Limb (tissue), 2 donors: ENCODE data around the gene CRB3.
"Not testable (repeated sequence)": the region's sequence is repeated elsewhere in the genome, so short reads cannot be mapped to it uniquely, and the experiment has no call there.

Experiments used
- DNase-seq, 2 donors: peaks; one replicate each; pipeline ENCODE4 v3.0.0-alpha.2; 2016; ENCODE audit errors: extremely low spot score in 2 of 2

Gene CRB3, protein sequence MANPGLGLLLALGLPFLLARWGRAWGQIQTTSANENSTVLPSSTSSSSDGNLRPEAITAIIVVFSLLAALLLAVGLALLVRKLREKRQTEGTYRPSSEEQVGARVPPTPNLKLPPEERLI

GRCh38 chr19:6464070-6464873 is at the start of gene CRB3:
TSS of gene CRB3 (plus strand) at chr19:6464271. CDS start at chr19:6464702, 431 bp downstream.
- DNase-seq: no peak

DNA sequence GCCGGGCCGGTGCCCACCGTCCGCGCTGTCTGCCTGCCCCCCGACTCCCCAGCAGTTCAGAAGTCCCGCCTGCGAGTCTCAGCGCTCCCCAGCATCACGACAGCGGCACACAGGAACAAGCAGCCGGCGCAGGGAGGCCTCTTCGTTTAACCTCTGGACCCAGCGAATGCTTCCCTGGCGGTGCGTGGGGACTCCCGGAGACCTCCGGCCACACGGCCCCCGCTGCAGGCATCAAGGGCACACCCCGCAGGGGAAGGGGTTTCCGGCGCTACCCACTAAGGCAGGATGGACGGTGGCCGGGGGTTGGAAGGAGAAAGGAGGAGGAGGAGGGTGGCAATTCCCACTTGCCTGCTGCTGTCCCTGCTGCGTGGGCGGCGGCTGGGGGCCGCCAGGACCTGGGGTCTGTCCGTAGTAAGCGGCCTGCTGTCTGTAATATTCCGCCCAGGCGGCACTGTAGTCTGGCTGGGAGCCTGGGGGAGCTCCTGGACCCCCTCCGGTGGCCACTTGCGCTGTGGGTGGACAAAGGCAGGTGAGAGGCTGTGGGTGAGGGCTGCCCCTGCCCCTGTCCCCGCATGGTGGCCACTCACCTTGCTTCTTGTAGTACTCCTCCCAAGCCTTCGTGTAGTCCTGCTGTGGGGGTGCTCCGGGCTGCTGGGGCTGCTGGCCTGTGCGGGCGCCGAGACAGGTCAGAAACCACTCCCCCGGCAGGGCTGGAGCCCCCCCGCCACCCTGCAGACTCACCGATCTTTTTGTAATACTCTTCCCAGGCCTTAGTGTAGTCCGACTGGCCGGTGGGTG is 49.1 kb upstream of the CRB3 start:
- DNase-seq: no peak

DNA sequence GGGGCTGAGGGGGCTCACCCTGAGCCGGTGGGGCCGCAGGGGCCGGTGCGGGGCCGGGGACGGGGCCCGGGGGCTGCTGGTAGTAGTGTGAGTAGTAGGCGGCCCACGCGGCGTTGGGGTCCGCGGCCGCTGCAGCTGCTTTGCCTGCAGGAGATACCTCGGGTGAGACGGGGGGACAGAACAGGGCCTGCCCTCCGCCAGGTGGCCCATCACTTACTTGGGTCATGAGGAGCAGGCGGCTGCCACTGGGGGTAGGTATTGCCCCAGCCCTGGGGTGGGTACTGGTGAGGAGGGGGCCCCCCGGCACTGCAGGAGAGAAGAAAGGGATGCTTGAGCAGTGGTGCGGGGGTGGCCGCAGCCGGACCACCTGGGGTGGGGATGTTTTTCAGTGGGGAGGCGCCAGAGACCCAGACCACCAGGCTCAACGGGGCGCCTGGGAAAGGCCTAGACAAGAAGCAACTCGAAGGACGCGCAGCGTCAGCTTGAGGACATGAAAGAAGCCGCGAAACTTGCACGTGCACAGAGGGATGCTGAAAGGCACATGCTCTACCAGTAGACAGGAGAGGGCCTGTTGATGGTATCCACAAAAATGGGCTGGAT is 48.4 kb upstream of the CRB3 start:
- DNase-seq: no peak

DNA sequence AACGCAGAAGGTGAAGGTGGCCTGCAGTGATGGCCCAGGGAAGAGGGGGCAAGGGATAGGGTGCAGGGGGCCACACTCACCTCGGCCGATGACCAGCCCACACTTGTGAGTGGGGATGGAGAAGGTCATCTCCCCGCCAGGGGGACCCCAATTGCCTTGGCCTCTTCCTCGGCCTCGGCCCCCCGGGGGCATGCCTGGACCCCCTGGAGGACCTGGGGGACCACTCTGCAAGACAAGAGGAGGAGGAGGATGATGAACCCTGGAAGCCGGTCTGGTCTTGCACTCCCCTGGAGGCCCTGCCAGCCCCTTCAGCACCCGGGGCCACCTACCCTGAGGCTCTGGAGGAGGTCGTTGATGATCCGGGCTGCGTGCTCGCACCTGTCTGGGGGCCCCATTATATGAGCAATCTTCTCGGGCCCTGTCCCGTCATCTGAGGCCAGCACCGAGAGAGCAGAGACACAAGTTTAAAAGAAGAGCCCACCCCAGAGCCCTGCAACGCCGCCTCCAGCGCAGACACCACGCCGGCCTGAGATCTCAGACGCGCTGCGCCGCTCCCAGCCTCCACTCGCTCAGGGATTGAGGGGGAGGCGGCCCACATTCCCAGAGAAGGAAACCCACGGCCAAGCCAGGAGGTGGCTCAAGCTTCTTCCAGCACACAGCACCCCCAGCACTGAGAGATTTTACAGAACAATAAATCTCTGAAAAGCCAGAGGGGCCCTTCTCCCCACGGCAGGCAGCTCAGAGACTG is 47.2 kb upstream of the CRB3 start:
- no peak for DNase-seq

GRCh38 chr19:6417713-6418561 is 46.1 kb upstream of the CRB3 start:
- peak in 1 of 2 donors; percentile 50 for DNase-seq

- DNase-seq: no peak
These were observed 45.5 kb upstream of the CRB3 start for GRCh38 chr19:6418562-6418932.

- DNase-seq: no peak
These were observed 42.7 kb upstream of the CRB3 start for GRCh38 chr19:6421075-6422014.

- peak in 1 of 2 donors; percentile 2 for DNase-seq
These were observed 40.4 kb upstream of the CRB3 start for GRCh38 chr19:6423499-6424194.

DNA sequence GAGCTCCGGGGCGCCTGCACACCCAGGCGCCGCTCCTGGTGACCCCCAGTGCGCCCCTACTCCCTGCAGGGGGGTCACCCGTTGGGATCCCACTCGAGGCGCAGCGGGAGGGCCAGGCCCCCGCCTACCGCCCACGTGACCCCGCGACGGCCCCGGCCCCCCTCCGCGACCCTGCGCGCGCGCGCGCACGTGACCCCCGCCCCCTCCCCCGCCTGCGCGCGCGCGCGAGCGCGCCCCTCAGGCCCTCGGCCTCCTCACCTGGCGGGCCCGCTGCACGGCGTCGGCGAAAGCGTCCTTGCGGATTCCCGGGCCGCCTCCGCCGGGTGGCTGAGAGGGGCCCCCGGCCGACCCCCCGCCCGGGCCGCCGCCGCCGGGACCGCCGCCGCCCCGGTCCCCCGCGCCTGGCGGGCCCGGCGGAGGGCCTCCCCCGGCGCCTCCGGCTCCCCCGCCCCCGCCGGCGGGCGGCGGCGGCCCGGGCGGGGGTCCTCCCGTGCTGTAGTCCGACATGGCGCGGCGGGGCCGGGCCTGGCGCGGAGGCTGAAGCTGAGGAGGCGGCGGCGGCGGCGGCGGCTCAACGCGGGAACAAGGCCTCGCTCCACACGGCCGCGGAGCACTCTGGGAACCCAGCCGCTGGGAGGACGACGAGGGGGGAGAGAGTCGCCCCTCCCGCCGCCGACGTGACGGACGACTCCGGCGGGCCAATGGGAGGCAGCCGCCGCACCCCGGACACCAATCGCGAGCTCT is 39.7 kb upstream of the CRB3 start, which contains the start of gene KHSRP:
TSS of gene KHSRP (minus strand) at position 617 of the 744 bp plus-strand sequence. CDS start at position 507, 110 bp downstream.
- peak in 1 of 2 donors; percentile 68 for DNase-seq

GRCh38 chr19:6424939-6425731 is 38.9 kb upstream of the CRB3 start:
- DNase-seq: peak; percentile 99 to 100

GRCh38 chr19:6425732-6426620 is 38.1 kb upstream of the CRB3 start:
- DNase-seq: no peak

GRCh38 chr19:6427131-6427530 is 36.9 kb upstream of the CRB3 start:
- DNase-seq: no peak

DNA sequence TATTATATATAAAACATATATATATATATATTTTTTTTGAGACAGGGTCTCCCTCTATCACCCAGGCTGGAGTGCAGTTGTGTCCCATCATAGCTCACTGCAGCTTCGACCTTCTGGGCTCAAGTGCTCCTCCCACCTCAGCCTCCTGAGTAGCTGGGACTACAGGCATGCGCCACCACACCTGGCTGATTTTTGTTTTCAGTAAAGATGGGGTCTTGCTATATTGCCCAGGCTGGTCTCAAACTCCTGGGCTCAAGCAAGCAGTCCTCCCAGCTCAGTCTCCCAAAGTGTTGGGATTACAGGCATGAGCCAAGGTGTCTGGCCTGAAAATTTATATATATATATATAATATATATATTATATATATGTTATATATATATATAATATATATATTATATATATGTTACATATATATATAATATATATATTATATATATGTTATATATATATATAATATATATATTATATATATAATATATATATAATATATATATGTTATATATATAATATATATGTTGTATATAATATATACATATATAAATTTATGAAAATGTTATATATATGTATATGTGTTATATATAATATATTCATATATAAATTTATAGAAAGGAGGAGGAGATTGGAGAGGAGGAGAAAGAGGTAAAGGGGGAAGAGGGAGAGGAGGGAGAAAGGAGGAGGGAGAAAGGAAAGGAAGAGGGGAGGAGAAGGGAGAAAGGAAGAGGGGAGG is 35.2 kb upstream of the CRB3 start:
- DNase-seq: not testable (repeated sequence)

DNA sequence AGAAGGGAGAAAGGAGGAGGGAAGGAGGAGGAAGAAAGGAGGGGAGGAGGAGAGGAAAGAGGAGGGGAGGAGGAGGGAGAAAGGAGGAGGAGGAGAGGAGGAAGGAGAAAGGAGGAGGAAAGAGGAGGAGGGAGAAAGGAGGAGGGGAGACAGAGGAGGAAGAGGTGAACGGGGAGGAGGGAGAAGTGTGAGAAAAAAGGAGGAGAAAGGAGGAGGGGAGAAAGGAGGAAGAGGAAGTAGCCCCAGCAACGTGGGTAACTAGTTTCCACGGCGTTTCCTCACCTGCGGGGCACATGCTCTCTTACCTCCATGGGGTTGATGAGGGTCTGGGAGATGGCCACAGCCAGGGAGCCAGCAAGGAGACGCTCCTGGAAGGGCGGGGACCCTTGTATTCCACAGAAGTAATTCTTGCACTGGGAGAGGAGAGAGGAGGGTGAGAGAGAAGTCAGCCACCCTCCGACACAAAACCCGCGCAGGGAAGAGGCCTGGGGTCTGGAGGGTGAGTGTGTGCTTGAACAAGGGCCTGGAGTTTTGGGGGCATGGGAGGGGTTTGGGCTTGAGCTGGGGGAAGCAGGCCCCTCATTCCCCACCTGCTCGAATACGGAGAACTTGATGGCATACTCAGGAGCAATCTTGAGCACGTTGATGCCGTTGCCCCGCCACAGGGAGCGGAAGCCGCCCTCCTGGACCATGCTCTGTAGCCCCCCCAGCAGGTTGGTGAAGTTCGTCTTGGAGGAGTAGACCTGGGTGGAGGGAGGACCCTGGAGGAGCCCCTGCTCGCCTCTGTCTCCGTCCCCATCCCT is 34.5 kb upstream of the CRB3 start:
- no peak for DNase-seq
